ENCODE measurements around the gene TMEM9.

TMEM9 gene

DNA sequence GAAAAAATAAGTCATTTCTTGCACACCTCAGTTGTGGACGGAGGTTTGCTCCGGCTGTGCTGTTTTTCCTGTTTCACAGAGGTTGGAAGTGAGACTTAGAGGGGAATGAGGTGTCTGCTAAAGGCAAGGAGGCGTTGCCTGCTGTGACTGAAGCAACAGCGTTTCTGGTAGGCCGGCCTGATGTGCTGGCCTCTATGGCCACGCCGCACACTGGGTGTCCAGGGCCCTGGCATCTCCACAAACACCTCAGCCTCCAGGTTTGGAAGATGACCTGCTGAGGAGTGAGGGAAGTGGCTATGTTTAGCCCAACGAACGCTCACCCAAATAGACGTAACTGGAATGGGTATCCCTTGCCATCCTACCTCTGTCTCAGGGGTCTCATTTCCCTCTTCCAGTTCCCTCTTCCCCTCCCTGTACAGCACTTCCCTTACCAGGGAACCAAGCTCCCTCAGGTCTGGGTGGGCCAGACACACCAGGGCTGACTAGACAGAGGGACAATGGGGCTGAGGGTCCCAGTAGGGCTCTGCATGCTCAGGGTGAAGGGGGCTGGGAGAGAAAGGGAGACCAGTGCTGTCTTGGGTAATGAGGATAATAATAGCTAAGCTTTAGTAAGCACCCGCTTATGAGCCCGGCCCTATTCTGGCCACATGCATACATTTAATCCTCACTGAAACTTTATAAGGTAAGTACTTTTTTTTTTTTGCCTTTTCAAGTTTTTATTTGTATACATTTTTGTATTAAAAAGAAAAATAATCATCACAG, 53.9 kb downstream of the TMEM9 start:
- no peak for DNase-seq

DNA sequence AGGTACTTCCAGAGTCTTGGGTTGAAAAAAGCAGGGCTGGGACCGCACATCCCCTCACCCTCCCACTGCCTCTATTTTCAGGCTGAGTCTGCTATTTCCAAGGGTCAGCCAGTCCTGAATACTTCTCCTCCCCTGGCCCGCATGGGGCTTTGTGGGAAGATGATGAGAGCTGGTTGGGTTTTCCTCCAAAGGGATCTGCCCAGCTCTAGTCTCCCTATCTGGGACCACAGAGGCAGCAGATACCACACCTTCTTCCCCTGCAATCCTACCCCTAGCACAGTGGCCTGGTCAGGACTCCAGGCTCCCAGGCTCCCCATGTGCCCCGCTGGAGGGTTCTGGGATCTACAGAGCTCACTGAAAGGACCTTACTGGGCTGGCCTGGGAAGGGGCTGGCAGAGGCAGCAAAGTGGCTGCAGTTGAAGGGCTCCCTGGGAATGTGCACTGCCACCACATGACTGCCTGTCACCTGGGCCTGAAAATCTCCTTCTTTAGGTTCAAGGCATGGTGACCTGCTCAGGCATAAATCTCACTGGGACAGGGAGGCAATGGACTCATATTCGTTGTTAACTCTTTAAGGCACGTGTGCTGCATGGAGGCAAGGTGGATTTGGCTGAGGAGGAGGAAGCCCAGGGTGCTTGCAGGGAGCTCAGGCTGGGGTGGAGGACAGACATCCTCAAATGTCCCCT, 55.1 kb downstream of the TMEM9 start:
- no peak for DNase-seq

DNA sequence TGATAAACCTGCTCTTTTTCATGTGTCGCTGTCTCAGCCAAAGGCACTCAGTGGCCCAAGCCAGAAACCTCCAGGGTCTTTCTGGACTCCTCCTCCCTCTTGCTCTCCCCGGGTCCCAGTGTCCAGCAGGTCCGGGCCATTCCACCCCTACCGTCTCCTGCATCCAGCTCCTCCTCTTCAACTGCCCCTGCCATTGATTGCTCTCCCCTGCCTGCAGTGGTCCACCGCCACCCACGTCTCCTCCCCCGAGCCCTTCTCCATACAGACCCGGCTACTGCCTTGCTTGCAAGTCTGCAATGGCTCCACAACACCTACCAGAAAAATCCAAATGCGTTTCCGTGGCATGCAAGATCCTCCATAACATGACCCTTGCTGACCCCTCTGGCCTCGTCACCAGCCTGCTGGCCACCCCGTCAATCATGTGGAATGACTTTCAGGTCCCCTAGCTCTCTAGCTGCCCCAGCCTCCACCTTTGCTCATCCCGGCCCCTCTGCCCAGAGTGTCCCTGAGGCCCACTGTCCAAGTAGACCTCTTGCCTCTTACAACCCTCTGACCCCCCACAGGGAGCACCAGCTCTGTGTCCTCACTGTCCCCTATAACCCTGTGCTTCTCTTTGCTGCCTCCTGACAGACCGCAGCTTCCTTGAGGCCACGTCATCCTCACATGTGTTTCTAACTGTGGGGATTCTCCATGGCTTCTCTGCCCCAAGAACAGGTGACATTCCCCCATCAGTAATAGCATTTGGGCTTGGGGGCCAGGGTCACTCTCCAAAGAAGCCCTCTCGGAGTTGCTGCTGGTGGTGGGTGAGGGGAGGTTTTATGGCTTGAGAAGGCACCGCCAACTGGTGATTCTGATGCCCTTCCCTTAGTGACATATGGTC, 57.1 kb downstream of the TMEM9 start:
- DNase-seq: no peak

DNA sequence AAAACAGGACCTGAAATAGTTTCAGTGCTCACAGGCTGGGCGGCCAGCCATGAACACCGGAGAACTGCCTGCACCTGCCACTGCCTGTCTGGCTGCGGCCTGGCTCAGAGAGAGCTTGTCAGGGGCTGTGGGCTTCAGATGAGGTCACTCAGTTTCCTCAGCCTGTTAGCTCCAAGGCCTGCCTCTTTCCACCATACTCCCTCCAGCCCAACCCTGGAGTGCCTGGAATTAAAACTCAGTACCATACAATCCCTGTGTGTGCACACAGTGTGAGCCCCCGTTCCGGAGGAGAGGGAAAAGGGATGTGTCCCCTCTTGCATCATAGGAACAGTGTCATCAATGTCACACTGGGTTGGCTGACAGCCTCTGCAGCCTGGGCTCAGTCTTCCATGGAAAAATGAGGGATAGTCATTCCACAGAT, 58.2 kb downstream of the TMEM9 start:
- no peak for DNase-seq

DNA sequence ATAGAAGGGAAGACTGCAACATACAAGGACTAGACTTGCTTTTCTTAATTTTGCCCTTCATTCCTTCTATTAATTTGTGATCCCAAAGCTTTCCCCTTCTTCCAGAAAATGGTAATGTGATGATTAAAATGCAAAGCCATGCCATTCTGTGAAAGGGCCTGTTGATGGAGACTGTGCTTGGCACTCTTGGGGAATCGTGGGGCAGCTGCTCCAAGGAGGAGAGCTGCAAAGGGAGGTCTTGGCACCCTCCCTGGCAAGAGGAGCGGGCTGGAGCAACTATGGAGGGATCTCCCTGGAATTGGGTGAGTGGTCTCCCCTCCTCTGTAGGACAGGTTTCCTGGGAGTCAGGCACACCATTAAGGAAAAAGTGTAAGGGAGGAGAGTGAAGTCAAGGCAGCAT, 58.7 kb downstream of the TMEM9 start:
- no peak for DNase-seq

DNA sequence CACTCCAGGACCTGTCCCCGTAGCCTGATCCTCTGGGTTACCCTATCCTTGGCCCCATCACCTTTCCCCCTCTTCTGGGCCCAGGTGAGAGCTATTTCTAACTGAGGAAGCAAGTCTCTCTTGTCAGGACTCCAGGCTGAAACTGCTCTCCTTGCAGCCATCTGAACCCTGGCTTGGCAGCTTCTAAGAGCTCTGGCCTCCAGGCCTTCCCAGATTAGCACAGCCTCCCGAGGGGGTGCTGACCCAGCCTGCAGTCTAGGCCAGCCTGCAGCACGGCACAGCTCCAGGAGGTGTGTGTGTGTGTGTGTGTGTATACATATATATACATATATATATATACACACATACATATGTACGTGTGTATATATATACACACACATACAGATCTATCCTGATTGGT, 59.4 kb downstream of the TMEM9 start:
- no peak for DNase-seq

DNA sequence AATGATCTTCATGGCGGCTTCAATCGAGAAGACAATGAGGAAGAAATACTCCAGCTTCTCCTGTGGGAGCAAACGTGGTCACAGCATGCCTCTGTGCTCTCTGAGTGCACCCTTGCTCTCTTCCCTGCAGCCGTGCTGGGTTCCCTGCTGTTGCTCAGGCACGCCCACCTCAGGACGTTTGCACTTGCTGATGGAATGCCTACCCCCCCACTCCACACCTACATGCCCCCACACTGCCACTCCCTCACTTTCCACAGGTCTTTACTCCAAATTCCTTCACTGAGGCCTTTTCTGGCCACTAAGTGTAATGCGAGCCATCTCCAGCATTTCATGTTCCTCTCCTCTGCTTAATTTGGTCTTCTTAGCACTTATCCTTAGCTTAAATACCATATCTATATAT, 60.3 kb downstream of the TMEM9 start:
- DNase-seq: no peak

DNA sequence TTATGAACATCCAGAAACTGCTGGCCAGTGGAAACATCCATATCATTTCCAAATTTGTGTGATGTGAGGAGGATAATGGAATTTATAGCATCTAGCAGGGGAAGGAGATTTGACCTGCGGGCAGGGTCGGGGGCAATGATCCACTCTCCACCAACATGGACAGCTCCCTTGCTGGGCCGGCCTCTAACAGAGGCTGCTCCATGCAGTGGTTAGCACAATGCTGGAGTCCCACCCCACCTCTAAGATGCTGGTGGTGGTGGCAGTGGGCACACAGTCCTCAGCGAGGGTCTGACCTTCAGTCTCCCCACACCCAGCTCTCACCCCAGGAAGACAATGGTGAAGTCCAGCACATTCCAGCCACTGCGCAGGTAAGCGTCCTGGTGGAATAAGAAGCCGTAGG, 60.7 kb downstream of the TMEM9 start:
- DNase-seq: no peak

DNA sequence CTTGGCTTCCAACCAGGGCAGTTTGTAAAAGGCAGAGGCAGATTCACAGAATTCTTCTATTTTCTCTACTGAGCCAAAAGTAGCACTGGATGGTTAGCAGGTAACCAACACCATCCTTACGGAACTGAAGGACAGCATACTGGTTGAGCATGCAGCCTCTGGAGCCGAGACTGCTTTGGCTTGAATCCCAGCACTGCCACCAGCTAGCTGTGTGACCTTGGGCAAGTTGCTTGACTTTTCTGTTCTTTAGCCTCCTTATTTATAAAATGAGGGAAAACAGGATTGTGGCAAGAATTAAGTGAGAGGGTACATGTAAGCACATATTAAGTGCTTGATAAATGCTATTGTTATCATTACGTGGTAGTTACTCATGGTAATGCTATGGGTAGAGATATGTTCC, 61.5 kb downstream of the TMEM9 start:
- no peak for DNase-seq

DNA sequence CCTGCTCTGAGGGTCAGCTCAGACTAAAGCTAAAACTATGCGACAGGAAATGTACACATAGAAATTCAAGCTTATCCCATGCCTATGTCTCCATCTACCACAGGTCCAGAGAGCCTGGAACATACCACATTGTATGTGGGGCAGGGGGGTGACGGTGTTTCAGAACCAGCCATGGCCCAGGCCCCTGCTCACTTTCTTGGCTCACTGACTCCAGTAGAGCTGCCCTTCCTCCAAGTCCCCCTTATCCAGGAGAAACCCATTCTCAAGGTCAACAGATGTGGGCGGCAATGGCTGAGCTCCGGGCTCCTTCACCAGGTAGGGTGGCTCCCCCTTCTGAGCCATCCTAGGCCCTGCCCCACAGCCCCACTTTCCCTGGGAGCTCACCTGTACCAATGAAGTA, 63.0 kb downstream of the TMEM9 start:
- no peak for DNase-seq

DNA sequence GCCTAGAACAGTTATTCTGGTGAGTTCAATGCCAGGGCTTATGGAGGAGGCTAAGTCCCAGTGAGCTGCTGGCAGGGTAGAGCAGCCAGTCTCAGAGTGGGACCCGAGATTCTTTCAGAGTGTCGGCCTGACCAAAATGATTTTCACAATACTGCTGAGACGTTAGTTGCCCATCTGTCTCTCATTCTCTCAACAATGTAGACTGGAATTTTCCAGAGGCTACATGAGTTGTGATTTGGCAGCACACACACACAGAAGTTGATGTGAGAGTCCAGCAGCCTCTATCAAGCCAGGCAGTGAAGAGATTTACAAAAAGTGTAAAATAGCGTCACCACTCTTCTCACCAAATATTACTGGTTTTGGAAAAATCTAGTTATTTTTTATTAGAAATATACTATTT, 63.7 kb downstream of the TMEM9 start:
- no peak for DNase-seq

DNA sequence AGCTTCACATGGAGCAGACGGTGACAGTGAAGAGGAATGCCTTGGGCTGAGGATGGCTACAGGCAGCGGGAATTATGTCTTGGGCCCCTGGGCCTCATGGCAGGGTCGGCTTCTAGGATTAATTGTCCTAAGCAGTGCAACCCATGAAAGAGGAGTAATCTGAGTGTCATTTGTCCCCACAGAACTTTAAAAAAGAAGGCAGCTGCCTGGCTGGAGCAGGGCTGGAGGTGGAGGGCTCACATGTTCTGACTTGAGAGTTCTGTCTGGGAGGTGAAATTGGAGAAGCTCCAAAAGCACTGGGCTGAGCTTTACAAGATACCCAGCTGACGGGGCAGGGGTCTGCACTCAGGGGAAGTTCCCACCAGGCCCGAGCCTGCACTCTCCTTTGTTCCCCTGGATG, 64.7 kb downstream of the TMEM9 start:
- no peak for DNase-seq

DNA sequence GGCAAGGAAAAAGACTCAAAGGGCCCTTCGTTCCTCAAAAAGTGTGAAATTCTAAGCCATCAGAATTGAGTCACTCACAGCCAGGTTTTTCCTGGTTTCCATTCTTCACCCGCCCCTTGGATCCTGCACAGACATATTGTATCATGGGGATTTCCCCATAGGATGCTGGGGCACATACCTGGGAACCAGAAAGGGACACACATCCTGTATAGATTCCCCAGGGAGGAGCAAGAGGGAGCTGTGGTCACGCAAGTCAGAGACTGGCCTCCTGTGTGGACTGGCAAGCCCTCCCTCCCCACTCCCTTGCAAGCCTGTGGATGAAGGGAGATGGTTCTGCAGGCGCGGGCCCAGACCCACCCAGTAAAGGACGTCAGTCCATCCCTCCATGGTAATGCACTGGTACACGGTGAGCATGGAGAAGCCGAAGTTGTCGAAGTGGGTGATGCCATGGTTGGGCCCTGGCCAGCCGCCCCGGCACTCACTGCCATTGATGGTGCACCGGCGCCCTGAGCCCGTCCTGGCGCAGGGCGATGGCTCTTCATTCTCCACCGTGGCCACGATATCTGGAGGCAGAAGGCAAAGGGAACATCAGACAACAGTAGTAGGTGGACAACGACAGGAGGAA, 65.3 kb downstream of the TMEM9 start:
- no peak for DNase-seq

DNA sequence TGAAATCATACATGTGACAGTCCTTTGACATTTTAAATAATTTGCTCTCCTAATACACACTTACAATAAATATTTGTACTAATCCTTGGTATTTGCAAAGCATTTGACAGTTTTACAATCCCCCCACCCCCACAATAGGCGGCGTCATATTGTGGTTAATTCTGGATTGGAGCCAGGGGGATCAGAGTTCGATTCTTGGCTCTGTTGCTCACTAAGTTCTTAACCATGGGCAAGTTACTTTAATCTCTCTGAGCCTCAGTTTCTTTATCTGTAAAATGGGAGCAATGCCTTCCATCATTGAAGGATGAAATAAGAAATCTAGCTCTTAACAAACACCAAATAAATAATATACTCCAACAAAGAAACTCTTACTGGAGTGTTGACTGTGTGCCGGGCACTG, 65.9 kb downstream of the TMEM9 start:
- DNase-seq: no peak

DNA sequence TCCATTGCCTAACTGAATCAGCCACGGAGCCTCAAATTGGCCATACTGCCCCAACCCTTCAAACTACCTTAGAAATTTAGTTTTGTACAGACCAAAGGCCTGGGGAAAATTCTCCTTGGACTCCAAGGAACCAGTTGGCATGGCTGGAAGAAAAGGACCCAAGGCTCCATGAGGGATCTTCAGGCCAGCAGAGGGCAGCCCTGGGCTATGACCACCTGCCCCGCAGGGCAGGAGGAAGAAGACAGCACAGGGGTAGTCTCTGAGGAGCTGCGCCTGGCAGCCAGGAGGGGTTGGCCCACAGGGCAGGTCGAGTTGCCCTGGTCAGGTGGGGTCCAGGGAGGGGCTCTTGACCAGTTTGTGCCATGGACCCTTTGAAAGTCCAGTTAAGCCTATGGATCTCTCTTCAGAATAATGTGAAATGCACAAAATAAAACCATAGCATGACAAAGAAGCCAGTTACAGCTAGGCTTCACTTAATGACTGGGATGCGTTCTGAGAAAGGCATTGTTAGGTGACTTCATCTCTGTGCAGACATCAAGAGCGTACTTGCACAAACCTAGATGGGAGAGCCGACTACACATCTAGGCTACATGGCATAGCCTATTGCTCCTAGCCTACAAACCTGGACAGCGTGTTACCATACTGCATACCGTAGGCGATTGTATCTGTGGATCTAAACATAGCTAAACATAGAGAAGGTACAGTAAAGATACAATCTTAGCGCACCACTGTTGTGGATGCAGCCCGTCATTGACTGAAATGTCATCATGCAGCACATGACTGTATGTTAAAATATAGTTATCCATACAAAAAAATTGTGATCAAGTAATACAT, 68.2 kb downstream of the TMEM9 start:
- no peak for DNase-seq

All from amniotic stem cell (primary cell).